ENCODE data around the gene FTO. TPM values are rescaled to one million over a fixed set of nuclear protein-coding genes. Genes with fewer than 3 reads are reported as not detected.

Gene FTO
- total and polyA plus RNA-seq, 12 donors = 17.8 to 310 (median 156) TPM

- TF ChIP-seq POLR2A (IDR thresholded peaks at IDR 0.05) (no peak), CTCF (IDR thresholded peaks at IDR 0.05) (no peak)
- intact Hi-C loops (cut with DNase I) = no loop called here
- 83 to 96% (median 93%) methylated on average over 3 of the region's 3 CpGs for WGBS, 4 donors
These were observed 278.7 kb downstream of the FTO start for GRCh38 chr16:53982631-53983042.

GRCh38 chr16:53984936-53985335 is 281.0 kb downstream of the FTO start:
- H3K4me3 ChIP-seq = no peak overlapping the region
- intact Hi-C loops (cut with DNase I) = no loop called here
- H3K27ac ChIP-seq = no peak overlapping the region
- H3K4me1 ChIP-seq (replicated peaks in 1 of 2) = no peaks in the 10 kb centered on the region
- no peaks in the 10 kb centered on the region for H3K36me3 ChIP-seq (replicated peaks in 1 of 2)
- no peaks in the 10 kb centered on the region for H3K9me3 ChIP-seq (replicated peaks in 1 of 3)
- DNase-seq = no peak
- H3K27me3 ChIP-seq = no peaks in the 10 kb centered on the region
- TF ChIP-seq CTCF (IDR thresholded peaks at IDR 0.05) (no peak), POLR2A (IDR thresholded peaks at IDR 0.05) (no peak)
- WGBS, 4 donors = 77 to 88% (median 80%) methylated on average over 3 of the region's 3 CpGs

More at GRCh38 chr16:53982631-53983042, 278.7 kb downstream of the FTO start:
- Histone ChIP-seq H3K4me1 (replicated peaks in 1 of 2) (no peaks in the 10 kb centered on the region), H3K27me3 (no peaks in the 10 kb centered on the region), H3K9me3 (replicated peaks in 1 of 3) (no peaks in the 10 kb centered on the region), H3K27ac (no peak overlapping the region), H3K4me3 (no peak overlapping the region), H3K36me3 (replicated peaks in 1 of 2) (no peaks in the 10 kb centered on the region)
- no peak for DNase-seq

GRCh38 chr16:53985861-53986260 is 281.9 kb downstream of the FTO start:
- no peak overlapping the region for H3K4me3 ChIP-seq
- intact Hi-C loops (cut with DNase I) = no loop called here
- H3K27me3 ChIP-seq = no peaks in the 10 kb centered on the region
- peaks cover 0 to under 1% of the 10 kb centered on the region in 2 donors for H3K4me1 ChIP-seq (replicated peaks in 1 of 2)
- WGBS, 4 donors = 93 to 96% (median 94%) methylated on average over 3 of the region's 3 CpGs
- H3K9me3 ChIP-seq (replicated peaks in 1 of 3) = no peaks in the 10 kb centered on the region
- no peaks in the 10 kb centered on the region for H3K36me3 ChIP-seq (replicated peaks in 1 of 2)
- TF ChIP-seq CTCF (IDR thresholded peaks at IDR 0.05) (no peak), POLR2A (IDR thresholded peaks at IDR 0.05) (no peak)
- no peak overlapping the region for H3K27ac ChIP-seq
- DNase-seq = no peak

GRCh38 chr16:53986793-53987192 is 282.8 kb downstream of the FTO start:
- Histone ChIP-seq H3K27ac (no peak overlapping the region), H3K36me3 (replicated peaks in 1 of 2) (no peaks in the 10 kb centered on the region), H3K4me3 (no peak overlapping the region), H3K4me1 (replicated peaks in 1 of 2) (peaks cover 0 to 10% of the 10 kb centered on the region in 2 donors), H3K9me3 (replicated peaks in 1 of 3) (no peaks in the 10 kb centered on the region), H3K27me3 (no peaks in the 10 kb centered on the region)
- WGBS, 4 donors = 94 to 99% (median 97%) methylated on average over 5 of the region's 5 CpGs
- no peak for DNase-seq
- intact Hi-C loops (cut with DNase I) = no loop called here
- TF ChIP-seq POLR2A (IDR thresholded peaks at IDR 0.05) = no peak
- no peak for TF ChIP-seq CTCF (IDR thresholded peaks at IDR 0.05)

Measured in adrenal gland (tissue), 12 donors.